CD4-positive, alpha-beta T cell treated with Interleukin-15 for 1 hour (primary cell): Measurements from ENCODE around the gene SLC2A9.
"Not testable (repeated sequence)": the region's sequence is repeated elsewhere in the genome, so short reads cannot be mapped to it uniquely, and the experiment has no call there.

Source experiments
- DNase-seq: peaks from one replicate; pipeline ENCODE4 v3.0.0-alpha.2; 2020

Gene SLC2A9

GRCh38 chr4:9808077-9808476 is 213.2 kb downstream of the SLC2A9 start:
- DNase-seq: no peak

GRCh38 chr4:9804918-9805317 is 216.4 kb downstream of the SLC2A9 start:
- DNase-seq: no peak

GRCh38 chr4:9800848-9801247 is 220.4 kb downstream of the SLC2A9 start:
- no peak for DNase-seq

GRCh38 chr4:9796641-9797040 is 224.7 kb downstream of the SLC2A9 start:
- DNase-seq: not testable (repeated sequence)

GRCh38 chr4:9792381-9792780 is 228.9 kb downstream of the SLC2A9 start:
- DNase-seq: no peak

GRCh38 chr4:9785891-9786290 is 235.4 kb downstream of the SLC2A9 start:
- not testable (repeated sequence) for DNase-seq

GRCh38 chr4:9782136-9782436 is 239.2 kb downstream of the SLC2A9 start:
- DNase-seq: no peak

- no peak for DNase-seq
Measured at GRCh38 chr4:9781343-9782135, 239.8 kb downstream of the SLC2A9 start, which contains the start of gene DRD5. Gene DRD5, plus strand, starts transcription at chr4:9781634. Its CDS starts 396 bp downstream, at chr4:9782030.
